Inflammatory macrophage treated with lipopolysaccharide for 1 hour (primary cell): ENCODE data around the gene CNTNAP2.

ENCODE experiments used
- DNase-seq, 2 donors: peaks; one replicate each; pipeline ENCODE4 v3.0.0-alpha.2; 2020 to 2022

The CNTNAP2 gene

DNA sequence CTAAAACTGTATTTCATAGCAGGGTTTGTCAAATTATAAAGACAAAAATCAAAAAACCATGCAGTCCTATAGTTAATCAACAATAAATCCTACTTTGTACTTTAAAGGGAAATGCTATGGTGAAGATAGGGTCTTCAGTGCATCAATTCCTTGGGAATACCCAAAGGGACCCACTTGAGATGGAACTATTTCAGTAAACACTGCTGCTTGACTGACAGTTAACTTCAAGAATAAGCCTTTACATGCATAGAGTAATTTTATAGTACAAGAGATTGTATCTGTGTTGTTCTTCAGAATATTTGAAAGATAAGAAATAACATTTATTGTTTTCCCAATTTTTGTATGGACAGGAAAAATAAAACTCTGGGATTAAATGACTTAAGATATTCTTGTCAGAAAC is 1179.6 kb downstream of the CNTNAP2 start:
- no peak for DNase-seq

DNA sequence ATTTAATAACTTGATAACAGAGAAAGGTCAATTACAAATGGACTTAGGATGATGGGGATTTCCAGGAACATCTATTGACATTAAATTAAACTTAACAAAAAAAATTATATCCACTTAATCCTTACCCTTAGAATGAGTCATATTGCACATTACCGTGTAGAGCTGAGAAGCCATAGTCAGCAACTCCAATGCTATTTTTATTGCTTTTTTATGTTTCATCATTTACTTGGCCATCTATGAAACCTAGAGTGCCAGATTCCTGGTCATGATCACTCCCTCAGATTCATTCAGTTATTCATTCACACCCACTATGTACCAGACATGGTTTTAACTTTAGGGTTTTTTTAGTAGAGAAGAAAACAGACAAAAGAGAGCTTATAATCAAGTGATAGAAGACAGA is 1180.4 kb downstream of the CNTNAP2 start:
- DNase-seq = no peak

DNA sequence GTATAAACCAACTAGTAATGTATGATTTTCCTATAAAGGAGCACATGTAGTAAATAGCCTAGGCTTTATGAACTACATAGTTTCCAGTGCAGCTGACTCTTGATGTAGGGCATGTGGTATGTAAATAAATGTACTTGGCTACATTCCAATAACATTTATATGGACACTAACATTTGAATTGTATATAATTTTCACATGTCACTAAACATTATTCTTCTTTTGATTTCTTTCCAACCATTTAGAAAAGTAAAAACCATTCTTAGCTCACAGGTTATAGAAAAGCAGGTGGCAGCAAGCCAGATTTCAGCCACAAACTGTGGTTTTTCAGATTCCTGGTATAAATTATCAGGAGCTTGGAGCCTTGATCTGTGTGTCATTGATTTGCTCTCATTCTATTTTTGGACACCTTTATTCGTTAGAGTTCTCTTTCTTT is 1182.0 kb downstream of the CNTNAP2 start:
- no peak for DNase-seq

DNA sequence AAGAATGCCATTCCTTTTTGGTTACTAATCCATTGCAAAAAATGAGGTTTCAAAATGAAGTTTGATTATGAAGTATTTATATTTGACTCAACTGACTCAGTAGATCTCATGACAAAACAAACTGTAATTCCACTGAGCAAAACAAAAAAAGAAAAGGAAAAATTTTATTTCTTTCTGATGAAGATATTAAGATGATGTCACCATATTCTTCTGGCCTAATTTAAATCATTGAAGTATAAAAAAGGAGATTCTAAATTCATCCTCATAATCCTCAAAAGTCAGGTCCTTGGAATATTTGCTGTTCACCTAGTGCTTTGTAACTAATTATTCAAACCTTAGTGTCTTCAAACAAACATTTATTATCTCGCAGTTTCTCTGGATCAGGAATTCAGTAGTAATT is 1183.7 kb downstream of the CNTNAP2 start:
- no peak for DNase-seq

DNA sequence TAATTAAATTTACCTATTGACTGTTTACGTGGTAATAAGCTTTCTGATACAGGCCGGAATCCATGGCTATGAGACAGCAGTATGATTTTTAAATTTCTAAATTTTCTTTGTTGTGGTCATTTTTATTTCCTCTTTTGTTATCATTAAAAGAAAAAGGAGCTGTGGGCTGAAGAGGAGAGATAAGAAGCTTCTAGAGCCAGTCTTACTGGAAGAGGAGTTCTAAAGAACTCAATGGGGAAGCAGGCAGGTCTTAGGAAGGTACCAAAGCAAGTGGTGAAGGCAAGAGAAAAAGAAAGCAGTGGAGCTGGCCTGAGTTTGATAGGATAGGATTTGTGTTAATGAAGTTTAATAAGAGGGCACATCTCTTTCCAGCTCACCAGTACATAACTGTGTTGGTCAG is 1187.8 kb downstream of the CNTNAP2 start:
- DNase-seq = no peak

DNA sequence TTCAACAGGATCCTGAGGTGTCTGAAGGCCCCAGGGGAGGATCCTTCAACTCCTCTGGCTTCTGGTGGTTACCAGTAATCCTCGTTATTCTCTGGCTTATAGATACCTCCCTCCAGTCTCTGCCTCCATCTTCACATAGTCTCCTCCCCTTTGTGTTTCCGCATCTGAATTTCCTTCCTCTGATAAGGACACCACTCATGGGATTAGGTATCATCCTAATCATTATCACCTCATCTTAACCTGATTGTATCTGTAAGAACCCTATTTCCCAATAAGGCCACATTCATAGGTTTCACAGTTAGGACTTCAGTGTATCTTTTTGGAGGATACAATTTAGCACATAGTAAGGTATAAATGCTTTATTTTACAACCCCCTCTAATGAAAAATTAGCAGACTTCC is 1189.2 kb downstream of the CNTNAP2 start:
- no peak for DNase-seq

DNA sequence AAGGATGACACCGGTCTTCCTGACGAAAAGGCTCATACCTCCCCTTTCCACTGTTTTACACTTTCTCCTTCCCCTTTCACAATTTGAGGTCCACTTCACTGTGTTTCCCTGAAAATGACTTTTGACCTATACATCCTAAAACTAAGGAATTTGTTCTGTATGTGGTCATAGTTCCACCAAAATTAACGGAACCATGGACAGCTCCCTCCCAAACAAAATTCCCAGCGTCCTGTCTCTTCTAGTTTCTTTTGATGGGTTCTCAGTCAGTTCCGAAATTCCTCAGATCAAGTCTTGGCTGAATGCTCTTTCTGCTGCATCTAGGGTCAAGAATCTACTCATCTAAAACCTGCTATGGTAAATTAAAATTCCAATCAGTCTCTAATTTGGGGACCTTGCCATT is 1191.9 kb downstream of the CNTNAP2 start:
- DNase-seq = no peak

DNA sequence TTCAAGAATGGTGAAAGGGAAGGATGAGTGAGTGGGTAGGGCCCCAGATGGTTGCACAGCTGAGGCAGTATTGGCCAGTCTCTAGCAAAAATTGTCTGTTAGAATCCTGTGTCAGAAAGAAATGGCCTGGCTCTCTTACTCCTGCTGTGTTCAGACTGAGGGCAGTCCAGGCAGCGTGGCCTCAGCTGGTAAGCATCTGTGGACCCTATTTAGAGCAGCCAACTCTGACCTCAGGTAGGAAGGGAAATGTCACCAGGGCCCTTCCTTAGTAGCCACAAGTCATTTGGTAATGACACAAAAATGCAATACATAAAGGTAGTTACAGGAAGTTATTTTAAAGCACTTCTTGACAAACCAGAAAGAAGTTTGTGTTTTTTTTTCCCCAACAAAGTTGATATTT is 1194.7 kb downstream of the CNTNAP2 start:
- DNase-seq = no peak

DNA sequence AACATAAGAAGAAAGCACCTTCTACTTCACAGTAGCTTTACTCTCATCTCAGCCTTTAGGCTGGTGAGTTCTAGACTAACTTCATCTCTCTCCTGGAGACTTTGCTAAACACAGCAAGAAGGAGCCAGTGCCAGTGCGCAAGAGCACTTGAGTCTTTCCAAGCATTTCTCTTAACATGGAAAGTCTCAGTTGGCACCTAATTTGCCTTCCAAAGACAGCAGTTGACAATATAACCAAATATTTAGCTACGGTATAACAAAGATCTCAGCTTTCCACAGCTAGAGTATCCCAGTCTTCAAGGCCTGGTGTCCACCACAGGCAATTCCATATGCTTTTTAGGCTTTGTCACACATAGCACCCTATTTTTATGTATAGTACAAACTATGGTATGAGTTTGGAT is 1204.9 kb downstream of the CNTNAP2 start:
- DNase-seq = no peak

DNA sequence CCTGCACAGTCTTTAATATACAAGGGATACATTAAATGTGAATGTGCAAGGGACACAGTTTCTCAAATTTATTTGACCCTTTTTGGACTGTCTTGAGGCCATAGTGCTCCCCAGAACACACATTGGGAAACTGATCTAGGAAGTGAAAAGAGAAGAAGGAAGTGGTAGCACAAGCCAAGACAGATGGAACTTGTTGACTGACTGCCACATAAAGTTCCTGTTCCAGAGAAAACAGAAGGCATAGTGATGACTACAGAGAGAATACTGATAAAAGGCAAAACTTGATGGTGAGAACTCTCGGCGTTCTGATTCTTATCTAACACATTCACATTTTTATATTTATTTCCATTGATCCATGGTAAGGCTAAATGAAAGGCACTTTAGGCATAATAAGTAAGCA is 1216.4 kb downstream of the CNTNAP2 start:
- DNase-seq = no peak

DNA sequence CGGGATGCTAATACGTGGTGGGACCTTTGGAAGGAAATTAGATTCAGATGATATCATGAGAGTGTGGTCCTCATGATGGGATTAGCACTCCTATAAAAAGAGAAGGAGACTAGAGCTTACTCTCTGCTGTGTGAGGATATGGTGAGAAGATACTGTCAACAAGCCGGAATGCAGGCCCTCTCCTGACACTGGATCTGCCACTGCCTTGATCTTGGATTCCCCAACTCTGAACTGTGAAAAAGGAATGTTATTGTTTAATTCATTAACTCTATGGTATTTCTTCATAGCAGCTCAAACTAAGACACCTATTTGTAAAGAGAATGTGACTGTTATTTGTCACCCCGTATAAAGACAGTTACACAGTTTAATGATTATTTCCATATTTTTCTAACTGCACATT is 1246.5 kb downstream of the CNTNAP2 start:
- DNase-seq = no peak

DNA sequence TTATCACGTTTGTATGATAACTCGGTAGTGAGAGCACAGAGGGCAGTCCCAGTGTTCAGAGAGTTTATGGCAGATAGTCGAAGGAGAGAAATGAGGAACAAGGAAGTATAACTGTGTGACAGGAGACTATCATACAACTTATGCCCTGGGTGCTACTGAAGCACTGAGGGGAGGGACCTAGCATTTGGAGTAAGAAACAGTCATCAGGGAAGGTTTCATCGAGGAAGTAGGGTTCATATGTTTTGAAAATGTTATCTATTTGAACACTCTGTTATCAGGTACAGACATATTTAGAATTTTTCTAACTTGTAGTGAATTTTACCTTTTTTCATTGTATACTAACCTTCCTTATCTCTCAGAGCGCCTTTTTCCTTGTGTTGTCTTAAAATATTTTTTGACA is 1259.6 kb downstream of the CNTNAP2 start:
- no peak for DNase-seq

DNA sequence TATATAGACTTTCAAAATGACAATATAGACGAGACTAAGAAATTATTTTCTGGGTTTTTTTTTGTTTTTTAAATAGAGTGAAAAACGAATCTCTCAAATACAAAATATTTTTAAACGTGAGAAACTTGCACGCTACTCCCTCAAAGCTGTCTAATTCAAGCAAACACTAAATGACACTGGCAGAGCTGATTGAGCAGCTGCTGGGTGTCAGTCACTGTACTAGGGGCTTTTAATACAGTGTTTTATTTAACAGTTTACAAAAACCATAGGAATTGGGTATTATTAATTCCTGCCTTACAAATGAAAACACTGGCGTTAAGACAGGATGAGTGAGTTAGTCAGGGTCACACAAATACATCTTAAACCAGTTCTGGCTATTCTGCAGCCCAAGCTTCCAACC is 1264.3 kb downstream of the CNTNAP2 start:
- DNase-seq = no peak

DNA sequence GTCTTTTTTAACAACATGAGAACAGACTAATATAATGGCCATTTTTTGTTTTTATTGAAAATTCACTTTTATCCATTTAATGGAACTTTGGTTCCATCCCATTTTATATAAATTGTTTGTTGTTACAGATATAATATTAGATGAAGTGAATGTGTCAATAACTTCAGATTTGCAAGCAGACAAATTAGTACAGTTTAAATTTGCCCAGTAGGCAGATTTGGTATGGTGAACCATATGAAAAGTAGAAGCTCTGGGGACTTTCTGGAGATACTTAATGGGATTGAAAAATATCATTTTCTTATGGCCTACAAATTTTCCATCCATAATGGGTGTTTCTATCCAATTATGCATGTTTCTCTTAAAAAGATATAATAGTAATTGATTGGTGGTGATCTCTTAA is 1277.7 kb downstream of the CNTNAP2 start:
- DNase-seq = no peak

DNA sequence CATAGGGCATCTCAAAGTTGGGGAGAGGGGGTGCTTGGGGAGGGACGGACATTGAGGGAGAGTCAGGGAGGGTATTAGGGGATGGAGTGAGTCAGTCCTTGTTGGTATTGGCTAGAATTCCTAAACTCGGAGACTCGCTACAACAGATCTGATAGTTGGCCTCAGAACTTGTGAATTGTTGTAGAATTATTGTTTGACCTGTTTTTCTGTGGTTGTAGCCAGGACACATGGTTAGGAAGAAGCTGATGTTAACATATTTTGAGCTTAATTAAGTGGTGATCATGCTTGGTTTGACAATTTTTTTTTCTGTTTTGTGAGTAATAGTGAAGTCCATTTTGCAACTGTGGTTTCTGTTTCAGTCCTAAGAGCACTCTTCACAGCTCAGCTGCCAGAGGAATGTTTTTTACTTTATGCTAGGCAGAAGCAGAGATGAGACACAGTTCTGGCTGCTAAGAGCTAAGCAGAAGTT is 1283.7 kb downstream of the CNTNAP2 start:
- DNase-seq = no peak

DNA sequence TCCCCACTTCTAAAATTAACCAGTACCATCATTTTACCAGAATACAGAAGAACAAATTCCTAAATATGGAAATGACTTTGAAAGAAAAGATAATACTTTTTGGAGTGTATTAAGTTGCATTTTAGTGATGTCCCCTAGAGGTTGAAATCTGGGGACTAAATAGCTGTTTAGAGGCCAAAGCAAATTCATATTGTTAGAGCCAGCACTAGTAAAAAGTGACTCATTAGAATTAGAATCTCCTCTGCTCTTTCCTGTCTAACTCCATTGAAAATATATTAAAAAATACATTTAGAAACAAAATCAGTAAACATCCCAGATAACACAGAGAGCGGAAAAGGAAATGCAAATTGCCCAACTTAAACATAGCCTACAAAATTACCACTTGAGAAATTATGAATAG is 1284.3 kb downstream of the CNTNAP2 start:
- DNase-seq = no peak

DNA sequence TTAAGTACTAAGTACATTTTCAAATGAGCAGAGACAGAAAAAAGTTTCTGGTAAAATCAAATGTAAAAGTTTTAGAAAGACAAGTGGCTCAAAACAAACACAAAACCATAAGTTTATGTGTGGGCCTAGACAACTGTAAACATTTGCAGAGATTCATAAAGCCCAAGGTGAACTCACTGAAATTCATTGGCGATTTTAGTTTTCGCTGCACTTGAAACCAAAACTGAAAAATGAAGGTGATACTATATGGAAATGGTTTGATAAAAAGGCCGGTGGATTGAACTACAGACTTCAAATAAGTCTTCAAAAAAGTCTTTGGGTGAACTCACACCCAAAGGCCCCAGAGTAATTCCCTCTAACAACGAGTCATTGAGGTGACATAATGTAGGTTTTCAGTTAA is 1289.0 kb downstream of the CNTNAP2 start:
- DNase-seq = no peak

DNA sequence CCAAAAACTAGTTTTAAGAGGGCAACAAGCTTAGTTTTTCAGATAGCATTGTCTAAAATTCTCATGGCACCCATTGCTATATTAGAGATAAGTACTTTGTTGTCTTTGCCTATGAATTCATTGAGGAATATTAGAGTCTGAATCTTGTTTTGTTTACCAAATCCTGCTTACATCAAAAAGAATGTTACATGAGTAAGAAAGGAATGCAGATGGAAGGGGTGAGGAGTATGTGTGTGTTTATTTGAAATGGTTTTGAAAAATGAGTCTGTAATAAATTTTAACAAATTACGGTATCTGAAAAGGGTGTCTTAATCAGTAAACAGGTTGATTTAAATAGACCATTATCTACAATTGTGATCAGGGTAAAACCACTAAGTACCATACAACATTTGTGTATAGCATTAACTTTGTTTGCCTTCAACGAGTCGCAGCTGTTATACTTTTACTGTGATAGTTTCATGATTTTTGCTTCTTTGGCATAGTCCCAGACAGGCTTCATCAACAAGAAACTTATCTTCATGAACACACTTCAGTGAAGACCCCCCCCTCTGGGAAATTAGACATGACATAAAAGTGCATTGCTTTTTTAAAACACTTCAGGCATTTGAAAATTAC is 1290.0 kb downstream of the CNTNAP2 start:
- no peak for DNase-seq

DNA sequence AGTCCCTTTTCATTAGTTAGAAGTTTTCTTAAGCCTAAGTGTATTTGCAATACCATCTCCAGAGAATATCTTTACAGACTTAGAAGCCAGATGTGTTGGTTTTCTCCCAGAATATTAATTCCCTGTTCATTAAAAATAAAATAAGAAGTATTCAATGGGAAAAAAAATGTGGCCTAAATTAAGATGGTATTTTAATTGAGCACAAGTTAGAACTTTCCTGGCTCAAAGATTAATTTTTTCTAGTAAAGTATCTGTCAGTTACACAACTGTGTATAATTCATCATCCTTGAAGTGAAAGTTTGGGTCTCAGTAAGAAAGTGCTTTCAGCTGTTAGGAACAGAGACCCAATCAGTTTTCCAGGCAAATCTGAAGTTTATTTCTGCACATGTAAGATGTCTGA is 1294.5 kb downstream of the CNTNAP2 start:
- DNase-seq = no peak

DNA sequence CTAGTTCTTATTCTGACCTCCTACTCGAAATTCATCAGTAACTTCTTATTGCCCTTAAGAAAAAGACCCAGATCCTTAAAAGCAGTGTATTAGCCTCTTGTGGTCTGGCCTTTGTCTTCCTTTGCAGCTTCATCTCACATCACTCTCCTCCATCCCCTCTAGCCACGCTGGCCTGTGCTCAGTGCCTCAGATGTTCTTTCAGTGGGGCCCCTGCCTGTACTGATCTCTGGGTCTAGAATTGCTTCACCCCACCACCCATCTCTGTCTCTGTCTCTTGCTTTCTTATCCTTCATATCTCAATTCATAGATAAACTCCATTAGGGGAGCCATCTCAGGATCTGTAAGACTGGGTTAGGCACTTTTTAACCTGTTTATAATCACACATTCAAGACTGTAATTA is 1295.5 kb downstream of the CNTNAP2 start:
- no peak for DNase-seq

DNA sequence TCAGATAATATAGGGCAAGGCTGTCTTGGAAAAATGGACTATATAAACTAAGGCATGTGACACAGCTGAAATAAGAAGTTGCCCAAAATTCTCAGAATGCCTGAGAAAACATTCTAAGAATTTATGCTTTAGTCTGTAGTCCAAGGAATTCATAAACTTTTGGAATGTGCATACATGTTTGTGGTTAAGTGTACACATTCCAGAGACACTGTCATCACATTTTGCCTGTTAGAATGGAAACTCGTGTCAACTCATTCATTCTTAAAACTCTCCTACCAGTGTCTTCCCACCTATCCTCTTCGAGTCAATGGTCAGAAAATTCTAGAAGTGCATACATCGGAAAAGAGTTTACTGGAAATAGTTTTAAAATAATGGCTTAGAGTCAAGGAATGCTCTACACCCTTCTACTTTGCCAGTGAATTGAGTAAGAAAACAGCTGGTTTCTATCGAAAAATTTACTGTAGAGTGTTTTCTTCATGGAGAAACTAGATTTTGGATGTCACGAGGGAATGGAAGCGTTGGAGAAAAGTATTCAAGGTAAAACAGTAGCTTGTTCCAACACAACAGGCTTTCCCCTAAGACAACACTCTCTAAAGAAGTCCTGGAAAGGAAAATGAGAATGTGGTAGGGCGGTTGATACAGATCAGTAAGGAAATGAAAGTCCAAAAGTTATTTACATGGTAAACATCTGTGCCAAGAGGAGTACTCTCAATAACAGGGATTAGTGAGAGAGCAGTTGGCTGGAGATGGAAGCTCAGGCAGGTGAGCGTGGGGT is 1296.4 kb downstream of the CNTNAP2 start:
- no peak for DNase-seq

DNA sequence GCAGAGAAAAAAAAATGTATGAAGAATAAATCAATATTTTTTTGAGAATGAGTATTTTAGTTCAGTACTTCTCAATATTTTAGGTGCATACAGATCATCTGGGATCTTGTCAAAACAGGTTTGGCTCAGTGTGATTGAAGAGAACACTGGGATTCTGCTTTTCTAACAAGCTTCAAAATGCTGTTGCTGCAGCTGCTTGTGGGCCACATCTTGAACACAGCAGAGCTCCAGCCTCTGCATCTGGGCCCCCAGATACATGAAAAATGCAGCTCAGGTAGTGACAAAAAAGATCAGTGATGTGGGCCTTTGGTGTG is 1296.9 kb downstream of the CNTNAP2 start:
- DNase-seq = no peak

DNA sequence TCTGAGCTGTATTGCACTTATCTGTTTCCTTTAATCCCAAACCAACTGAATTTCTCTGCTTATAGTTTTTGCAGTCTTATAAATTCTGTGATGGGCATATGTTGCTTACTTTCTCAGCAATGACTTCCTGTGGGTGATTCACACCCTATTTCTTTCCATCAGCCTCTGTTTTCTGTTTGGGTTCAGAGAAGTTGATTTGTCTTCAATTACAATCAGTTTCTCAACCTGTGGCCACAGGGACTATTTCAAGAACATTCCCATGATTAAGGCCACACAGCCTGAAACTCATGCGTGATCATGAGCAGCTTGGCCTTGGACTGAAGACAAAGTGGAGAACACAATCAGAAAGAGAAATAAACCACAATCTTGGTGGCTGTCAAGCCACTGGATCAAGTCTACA is 1299.4 kb downstream of the CNTNAP2 start:
- DNase-seq = no peak

DNA sequence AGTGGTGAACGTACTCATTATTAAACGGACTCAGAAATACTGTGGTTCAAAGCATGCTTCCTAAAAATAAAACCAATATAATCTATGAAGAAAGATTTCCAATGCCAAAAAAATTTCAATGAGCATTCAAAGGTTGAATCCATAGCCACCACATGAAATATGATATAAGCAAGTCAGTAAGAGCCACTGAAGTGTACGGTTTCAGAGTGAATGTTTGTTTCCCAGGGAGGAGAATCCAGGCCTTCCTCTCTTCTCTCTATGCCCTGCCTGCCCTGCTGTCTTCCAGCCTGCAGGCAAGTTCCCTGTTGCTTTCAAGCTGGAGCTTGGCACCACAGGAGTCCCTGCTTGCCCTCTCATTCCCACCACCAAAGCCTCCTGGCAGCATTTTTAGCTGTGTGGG is 1302.4 kb downstream of the CNTNAP2 start:
- no peak for DNase-seq

DNA sequence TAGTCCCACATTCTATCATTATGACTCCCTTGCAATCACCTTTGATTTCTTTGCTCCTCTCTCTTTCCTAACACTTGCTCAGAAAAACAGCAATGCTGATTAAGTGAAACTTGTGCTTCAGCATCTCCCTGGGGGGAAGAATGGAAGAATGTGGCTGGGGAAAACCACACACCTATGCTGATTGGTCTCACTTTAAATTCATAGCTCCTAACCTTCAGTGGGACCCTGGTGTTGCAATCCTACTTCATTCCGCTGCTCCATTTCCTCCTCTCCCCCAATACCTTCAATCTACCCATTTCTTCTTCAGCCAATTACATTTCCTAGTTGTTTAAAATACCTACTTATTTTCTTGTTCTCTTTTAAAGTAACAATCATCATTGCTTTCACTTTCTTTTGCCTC is 1307.3 kb downstream of the CNTNAP2 start:
- DNase-seq = no peak
